HG03565 (cell line): ENCODE results near the gene IPCEF1.

Experiments
- ATAC-seq: cut with Tn5 transposase; IDR thresholded peaks from one replicate; pipeline ENCODE4 v1.9.1; 2021; ENCODE audit warnings: mild to moderate bottlenecking, moderate library complexity; ENCODE audit not compliant: unreplicated experiment

The IPCEF1 gene, protein sequence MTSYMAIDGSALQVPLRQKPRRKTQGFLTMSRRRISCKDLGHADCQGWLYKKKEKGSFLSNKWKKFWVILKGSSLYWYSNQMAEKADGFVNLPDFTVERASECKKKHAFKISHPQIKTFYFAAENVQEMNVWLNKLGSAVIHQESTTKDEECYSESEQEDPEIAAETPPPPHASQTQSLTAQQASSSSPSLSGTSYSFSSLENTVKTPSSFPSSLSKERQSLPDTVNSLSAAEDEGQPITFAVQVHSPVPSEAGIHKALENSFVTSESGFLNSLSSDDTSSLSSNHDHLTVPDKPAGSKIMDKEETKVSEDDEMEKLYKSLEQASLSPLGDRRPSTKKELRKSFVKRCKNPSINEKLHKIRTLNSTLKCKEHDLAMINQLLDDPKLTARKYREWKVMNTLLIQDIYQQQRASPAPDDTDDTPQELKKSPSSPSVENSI

DNA sequence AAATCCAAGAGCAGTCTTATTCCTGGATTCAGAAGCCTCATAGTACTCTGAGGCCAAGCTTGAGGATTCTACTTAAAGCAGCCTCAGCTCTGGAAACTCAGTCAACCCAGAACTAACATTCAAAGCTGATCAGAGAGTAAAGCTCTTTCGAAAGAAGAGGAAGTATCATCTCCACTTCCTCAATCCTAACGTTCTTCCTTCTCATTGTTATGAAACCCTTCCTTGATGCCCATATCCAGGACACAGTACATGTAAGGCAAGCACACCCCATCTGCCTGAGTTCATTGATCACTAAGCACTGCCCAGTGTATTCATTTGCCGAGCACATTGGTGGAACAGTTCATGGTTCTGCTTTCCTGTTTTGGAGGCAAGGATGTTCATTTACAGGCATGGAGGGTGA is at the start of gene IPCEF1:
TSS of gene IPCEF1 (minus strand) at position 114 of the 400 bp plus-strand sequence. CDS start 90,856 bp downstream, outside the sequence.
- ATAC-seq, result no peak

DNA sequence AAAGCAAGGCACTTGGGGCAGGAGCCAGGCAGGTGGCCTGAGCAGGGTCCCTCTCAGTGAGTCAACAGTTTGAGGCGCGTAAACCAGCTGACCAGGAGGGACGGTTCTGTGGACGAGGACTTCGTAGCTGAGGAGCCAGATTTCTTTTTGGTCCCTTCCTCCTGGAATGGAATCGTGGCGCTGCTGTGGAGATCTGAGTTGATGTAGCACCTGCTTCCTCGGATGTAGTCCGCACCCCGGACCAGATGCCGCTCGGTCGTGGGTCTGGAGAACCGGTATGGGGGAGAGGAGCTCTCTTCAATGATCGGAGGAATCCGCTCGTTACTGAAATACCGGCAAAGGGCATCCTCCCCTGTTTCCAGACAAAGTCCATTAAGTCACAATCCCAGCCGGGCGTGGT is 49.7 kb upstream of the IPCEF1 start:
- no peak for ATAC-seq

DNA sequence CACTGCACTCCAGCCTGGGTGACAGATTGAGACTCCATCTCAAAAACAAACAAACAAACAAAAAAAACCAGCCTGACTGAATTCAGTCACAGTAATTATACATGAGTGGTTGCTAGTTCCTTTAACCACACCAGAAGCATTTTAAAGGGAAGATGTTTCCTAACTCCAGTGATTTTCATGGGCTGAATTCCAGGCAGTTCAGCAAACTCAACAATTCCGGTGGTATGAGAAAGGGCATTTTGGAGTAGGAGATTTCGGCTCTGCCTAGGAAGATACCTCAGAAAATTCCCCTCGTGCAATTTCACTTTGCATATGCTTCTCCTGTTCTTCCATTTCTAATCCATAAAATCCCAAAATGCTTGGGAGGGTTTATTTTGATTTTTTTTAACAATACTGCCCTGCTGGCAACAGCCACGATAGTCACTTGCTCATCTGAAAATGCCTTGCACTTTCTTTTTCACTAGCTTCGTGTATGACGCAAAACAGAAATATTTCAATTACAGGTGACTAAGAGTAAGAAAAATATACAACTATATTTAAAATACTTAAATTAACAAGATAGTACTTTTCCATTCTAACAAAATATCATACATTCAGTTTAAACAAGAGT is 48.3 kb upstream of the IPCEF1 start:
- ATAC-seq, result no peak

- ATAC-seq, result no peak
Measured at GRCh38 chr6:154403788-154404187, 47.2 kb upstream of the IPCEF1 start.

- no peak for ATAC-seq
Measured at GRCh38 chr6:154402081-154402780, 45.6 kb upstream of the IPCEF1 start.

DNA sequence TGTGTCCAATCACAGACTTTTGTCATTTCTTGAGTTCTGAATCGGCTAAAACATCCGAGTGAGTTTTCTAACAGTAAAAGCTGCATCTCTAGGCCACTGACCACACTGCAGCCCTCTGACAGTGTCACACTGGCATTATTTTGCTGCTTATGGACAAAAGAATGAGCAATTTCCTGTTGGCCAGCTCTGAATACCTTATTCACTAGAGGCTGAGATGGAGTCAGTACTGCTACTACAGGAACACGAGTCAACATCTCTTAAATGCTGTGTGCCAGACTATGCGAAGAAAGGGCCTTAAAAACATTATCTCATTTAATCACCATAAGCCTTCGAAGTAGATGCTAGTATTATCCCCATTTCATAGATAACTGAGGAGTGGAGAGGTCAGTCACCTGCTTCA is 42.5 kb upstream of the IPCEF1 start:
- no peak for ATAC-seq

- ATAC-seq, result no peak
Measured at GRCh38 chr6:154397491-154398195, 41.0 kb upstream of the IPCEF1 start.

- no peak for ATAC-seq
Measured at GRCh38 chr6:154395878-154396277, 39.3 kb upstream of the IPCEF1 start.

GRCh38 chr6:154395316-154395715 is 38.7 kb upstream of the IPCEF1 start:
- no peak for ATAC-seq

DNA sequence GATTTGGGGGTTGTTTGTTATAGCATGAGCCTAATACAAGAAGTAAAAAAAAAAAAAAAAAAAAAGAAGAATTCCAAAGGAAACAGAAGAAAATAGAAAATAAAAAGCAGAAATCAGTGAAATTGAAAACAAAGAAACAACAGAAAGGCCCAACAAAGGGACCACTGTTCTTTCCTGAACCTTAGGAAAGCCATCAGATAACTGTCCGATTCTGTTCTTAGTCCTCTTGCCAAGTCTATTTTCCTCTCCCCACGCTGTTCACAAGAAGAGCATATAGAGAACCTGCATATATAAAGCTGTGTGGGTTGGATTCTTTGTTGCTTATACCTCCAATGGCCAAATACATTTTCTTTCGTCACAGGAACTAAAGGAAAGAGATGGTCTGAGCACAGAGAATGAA is 38.0 kb upstream of the IPCEF1 start:
- no peak for ATAC-seq

DNA sequence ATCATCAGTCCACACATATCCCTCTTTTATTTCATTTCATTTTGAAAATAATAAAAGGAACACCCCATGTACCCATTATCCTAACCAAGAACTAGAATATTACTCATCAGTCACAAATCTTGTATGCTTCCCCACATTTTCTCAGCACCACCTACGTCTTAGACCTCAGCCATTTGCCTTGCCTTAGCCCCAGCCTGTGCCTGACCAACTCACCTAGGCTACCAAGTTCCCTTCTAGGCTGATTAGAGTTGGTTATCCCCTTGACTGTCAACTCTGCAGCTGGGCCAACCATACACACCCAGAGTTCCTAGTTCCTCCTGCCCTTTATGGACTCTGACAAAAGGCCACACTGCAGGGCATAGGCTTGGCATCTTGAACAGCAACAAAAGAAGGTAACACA is 33.4 kb upstream of the IPCEF1 start:
- ATAC-seq, result no peak

- ATAC-seq, result no peak
Measured at GRCh38 chr6:154388803-154389202, 32.2 kb upstream of the IPCEF1 start.

GRCh38 chr6:154386848-154387717 is 30.5 kb upstream of the IPCEF1 start:
- no peak for ATAC-seq

GRCh38 chr6:154384191-154384590 is 27.6 kb upstream of the IPCEF1 start:
- no peak for ATAC-seq

DNA sequence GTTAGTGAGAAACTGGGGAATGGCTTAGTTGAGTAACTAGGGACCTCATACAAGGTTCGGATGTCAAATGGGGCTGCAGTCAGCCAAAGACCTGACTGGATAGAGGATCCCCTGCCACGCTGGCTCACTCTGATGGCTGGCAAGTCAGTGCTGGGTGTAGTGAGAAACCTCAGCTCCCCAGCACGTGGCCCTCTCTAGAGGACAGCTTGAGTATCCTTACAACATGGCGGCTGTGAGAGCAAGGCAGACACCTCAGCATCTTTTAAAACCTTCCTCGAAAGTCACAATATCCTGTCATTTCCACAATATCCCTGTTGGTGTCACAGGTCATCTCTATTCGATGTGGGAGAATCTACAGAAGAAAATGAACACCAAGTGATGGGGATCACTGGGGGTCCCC is 26.7 kb upstream of the IPCEF1 start:
- no peak for ATAC-seq

- ATAC-seq, result no peak
Measured at GRCh38 chr6:154382740-154383139, 26.1 kb upstream of the IPCEF1 start.

DNA sequence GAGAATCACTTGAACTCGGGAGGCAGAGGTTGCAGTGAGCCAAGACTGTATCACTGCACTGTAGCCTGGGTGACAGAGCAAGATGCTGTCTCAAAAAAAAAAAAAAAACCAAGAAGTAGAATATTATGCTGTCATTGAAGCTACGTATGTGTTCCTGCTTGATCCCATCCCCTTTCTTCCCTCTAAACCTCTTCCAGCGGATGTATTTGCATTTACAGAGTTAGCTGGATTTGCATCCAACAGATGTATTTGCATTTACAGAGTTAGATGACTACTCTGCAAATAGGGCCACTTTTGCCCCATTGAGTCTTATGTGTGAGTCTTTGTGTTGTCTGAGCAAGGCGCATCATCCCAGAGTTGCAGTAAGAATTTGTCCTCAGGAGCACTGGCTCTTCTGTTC is 24.9 kb upstream of the IPCEF1 start:
- no peak for ATAC-seq

GRCh38 chr6:154380741-154381140 is 24.1 kb upstream of the IPCEF1 start:
- no peak for ATAC-seq

DNA sequence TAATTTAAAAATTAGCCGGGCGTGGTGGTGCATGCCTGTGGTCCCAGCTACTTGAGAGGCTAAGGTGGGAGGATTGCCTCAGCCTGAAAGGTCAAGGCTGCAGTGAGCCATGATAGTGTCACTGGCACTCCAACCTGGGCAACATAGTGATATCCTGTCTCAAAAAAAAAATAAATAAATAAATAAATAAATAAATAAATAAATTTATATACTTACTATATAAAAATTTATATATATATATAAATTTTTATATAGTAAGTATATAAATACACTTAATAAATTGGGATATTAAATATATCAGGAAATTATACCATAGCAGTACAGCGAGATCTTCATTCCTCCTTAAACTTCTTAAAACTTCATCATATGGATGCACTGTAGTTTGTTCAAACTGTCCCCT is 23.0 kb upstream of the IPCEF1 start:
- no peak for ATAC-seq

GRCh38 chr6:154378518-154378917 is 21.9 kb upstream of the IPCEF1 start:
- no peak for ATAC-seq
